B cell (primary cell): ENCODE results near the gene MYH10.

Experiments
- CTCF ChIP-seq: fragments of 200-600 bp; IDR thresholded peaks from one replicate; pipeline ENCODE4 v1.8.0; 2022; ENCODE audit warnings: antibody characterized with exemption, mild to moderate bottlenecking
- EZH2 ChIP-seq: IDR thresholded peaks from 2 replicates; pipeline ENCODE4 v1.6.1; 2012; ENCODE audit warnings: borderline replicate concordance, low read depth, mild to moderate bottlenecking, moderate library complexity, low read length; ENCODE audit not compliant: insufficient read depth, poor library complexity, severe bottlenecking

DNA sequence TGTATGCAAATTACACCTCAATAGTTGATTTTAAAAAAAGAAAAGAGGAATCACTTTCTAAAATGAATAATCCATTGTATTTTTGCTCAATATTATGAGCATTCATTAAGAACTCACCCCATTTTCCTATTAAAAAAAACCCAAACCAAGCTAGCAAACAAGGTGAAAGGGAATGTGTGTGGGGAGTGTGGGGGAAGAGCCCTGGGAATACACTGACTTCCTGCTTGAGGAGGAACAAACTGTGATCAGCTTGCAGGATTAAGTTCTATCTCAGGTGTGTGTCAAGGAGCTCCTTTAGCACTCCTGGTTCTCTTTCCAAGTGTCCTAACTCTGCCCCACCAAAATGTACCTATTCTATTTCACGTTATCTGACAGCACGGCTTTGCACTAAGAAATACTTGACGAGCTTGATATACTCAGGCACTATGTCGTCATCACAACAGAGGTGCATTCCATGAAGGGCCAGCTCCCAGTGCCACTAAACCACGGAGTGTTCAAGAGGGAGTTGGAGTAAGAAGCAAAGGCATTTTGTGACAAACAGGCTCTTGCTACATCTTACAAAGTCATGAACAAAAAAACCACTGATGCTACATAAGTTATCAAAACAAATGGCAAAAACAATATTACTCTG lies 73.2 kb downstream of the MYH10 start:
- TF ChIP-seq CTCF (no peak), EZH2 (no peak)
